ENCODE data around the gene RCSD1. TPM values are rescaled to one million over a fixed set of nuclear protein-coding genes. Genes with fewer than 3 reads are reported as not detected.
"Not testable (repeated sequence)": the region's sequence is repeated elsewhere in the genome, so short reads cannot be mapped to it uniquely, and the experiment has no call there.

The RCSD1 gene
- polyA plus RNA-seq, 5 donors: 19.8 to 21.3 (median 20.6) TPM

DNA sequence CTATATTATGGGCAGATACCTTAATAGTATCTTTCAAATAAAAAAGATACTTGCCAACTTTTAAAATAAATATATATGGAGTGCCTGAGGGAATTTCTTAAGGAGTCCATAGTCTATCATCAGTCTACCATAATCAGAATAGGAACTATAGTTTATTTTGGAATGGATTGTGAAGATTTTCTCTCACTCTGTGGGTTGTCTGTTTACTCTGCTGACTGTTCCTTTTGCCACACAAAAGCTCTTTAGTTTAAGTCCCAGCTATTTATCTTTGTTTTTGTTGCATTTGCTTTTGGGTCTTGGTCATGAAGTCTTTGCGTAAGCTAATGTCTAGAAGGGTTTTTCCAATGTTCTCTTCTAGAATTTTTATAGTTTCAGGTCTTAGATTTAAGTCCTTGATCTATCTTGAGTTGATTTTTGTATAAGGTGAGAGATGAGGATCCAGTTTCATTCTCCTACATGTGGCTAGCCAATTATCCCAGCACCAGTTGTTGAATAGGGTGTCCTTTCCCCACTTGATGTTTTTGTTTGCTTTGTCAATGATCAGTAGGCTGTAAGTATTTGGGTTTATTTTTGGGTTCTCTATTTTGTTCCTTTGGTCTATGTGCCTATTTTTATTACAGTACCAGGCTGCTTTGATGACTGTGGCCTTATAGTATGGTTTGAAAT is 112.5 kb downstream of the RCSD1 start:
- DNase-seq: not testable (repeated sequence)

DNA sequence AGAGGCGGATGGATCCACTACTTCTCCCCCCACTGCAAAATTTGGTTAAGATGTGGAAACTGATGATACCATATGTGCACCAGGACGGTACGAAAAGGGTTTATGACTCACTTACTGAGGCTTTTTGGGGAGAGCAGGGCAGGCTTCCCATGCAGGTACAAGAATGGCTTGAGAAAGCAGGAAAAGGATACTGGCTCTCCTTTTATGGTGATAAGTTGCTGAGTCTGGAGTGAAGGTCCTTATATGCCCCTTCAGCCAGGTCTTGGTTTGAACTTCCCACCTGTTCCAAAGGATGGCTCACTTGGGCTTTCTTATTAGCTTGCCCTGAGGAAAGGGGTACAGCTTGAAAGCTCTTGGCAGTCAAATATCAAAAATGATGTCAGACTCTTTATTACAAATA is 114.9 kb downstream of the RCSD1 start:
- no peak for DNase-seq

DNA sequence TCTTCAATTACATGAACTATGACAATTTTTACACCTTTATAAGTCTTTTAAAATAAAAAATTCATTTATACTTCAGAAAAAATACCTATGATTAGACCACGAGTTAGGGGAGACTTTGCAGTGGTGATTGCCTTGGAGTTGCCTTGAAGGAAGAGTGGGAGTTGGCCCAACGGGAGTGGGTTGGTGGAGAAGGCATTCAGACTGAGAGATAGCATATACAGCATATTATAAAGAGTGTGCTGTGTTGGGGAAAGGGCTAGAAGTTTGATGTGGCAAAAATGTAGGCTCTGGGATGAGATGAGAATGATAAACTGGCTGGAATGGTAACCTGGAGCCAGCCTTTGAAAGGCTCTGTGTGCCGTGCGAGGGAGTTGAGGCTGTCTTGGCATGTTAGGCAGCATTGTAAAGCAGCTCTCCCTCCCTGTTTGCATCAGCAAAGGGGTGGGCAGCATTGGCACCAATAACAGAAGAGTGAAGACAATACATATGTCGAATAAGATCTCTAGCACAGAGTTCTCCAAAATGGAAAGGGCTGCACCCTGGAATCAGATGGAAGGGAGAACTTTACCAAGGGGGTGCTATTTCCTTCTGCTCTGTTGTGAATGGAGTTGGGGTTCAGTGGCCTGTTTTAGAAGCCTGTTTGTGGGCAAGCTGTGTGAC is 116.1 kb downstream of the RCSD1 start:
- no peak for DNase-seq

DNA sequence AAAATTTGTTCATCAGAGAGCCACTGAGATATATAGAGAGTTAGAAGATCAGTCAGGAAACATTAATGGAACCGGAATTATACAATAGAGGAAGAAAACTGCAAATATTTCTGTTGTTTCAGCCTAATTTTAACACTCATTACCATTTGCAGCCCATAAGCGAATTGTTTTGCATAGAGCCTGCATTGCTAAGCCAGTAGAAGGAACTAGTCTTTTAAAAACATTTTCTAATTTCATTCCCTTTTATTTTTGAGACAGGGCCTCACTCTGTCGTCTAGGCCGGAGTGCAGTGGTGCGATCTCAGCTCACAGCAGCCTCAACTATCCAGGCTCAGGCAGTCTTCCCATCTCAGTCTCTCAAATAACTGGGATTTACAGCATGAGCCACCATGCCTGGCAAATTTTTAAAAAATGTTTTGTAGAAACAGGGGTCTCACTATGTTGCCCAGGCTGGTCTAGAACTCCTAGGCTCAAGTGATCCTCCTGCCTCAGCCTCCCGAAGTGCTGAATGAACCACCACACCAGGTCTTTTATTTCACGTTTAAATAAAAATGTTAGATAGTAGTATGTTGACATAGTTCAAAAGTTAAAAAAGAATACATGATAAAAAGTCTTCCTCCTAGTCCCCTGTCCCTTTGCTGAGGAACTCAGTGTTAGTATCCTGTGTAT is 117.1 kb downstream of the RCSD1 start:
- DNase-seq: no peak

DNA sequence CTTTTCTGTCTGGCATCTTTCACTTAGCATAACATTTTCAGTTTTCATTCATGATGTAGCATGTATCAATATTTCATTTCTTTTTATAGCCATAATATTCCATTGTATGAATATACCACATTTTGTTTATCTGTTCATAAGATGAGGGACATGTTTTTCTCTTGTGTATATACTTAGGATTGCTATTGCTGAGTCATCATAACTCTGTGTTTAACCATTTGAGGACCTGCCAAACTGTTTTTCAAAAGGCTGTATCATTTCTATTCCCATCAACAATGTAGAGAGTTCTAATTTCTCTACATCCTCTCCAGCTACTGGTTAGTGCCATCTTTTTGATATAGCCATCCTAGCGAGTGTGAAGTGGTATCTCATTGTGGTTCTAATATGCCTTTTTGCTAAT is 118.0 kb downstream of the RCSD1 start:
- no peak for DNase-seq

DNA sequence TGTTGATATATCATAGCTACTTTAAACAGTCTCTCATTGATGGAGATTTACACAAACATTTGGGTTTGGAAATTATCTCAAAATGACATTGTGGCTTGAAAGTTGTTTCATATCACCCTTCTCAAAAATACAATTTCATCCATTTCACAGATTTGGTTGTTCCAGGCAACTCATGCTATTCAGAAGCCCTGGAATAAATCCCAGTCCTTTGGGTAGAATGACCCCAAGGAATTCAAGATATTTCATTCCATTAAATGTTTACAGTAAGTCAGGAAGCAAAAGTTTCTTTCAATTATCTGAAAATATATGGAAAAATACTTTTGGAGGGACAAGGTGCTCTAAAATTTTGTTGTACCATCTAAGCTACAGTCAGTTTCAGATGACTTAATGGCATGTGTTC is 118.9 kb downstream of the RCSD1 start:
- no peak for DNase-seq

DNA sequence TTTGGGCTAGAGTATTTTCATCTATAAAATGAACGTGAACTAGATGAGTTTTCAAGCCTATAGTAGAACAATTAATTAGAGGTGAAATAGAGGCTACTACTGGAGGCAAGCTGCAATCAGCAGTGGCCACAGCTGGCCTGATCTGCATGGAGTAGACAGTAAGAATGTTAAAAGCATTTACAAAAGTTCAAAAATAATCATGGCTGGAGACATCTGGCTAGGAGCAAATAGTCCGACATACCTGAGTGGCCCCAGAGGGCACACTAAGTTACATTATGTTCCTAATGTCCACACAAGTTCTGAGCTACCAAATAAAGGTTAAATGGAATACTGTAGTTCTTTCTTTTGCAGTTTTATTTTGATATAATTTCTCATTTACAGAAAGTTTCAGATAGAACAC is 119.7 kb downstream of the RCSD1 start:
- DNase-seq: no peak

DNA sequence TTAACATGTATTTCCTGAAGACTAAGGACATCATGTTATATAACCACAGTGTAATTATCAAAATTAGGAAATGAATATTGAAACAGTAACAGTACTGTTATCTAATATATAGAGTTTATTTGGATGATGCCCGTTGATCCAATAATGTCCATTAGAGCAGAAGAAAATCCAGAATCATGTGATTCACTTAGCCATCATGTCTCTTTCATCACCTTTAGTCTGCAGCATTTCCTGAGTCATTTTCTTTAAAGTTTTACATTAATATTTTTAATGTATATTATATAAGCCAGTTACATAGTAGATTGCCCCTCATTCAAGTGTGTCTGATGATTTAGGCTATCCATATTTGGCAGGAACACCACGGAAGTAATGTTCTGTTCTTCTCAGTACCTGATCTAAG is 120.6 kb downstream of the RCSD1 start:
- no peak for DNase-seq

DNA sequence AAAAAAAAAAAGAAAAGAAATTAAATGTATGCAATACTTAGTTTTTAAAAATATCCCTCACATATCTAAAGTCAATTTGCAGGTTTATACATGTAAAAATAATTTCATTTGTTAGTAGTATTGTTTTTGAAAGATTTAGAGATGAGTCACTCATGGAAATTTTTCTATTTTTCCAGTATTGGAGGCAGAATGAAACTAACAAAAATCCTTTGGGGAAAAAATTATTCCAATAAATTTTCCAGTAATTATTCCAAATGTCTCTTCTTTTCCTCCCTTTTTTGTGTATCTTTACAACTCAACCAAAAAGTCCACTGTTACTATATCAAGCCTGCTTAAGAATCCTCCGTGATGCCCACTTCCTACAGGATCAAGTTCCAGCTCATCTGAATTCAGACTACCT is 121.6 kb downstream of the RCSD1 start:
- DNase-seq: no peak

DNA sequence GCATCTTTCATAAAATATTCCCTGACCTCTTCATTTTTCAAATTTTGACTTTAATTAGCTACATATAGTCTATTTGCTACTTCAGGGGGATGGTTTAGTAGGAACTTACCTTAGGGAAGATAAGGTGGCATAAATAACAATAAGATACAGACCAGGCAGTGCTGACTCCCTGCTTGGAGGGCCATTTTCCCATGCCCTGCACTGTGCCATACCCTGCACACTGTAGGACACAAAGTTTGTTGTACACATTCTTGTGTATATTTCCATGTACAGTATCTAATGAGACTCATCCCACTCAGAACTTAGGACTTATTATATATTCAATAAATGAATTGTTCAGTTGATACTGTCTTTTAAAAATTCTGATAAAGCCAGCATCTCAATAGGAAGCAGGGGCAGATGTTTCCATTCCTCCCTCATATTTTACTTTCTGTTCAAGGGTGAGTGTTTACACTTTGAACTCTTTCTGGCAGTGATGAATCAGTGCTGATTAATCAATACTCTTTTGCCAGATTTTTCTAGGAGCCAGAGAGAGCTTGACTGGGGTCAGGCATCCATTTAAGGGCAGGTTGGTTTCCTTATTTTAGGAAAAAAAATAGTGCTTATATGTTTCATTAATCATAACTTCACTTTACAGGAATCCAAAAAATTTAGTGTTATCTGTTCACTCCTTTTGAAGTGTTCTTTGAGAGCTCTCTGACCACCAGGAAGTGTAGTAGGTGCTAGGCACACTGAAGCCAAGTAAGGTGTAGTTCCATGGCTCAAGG is 122.4 kb downstream of the RCSD1 start:
- DNase-seq: no peak

DNA sequence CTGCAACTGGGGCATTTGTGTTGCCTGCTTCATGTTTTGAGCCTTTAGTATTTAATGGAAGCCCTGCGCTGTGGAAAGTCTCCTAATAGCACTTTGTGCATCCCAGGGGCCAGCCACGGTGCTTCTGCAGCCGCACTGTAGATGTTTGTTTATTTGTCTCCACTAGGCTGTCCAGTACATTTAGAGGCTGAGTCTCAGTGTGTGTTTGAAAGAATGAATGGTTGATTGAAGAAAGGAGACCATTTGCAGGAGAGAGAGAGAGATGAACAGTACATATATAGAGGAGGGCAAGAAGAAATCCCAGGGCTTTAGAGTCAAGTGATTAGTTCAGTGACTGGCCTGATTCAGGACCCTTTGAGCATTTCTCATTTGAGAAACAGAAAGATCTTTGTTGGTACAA is 125.6 kb downstream of the RCSD1 start:
- DNase-seq: no peak

Other genes starting within 250 kb of the RCSD1 start
- 1 to 10 TPM; 1.2 to 3.3 (median 1.7) TPM for gene CD247, start 111.7 kb upstream of the RCSD1 start, polyA plus RNA-seq (ENCODE audit: insufficient read depth in 1 of 5, insufficient read length in 5 of 5, low replicate concordance in 1 of 5)
- gene CREG1, start 76.5 kb upstream of the RCSD1 start, polyA plus RNA-seq (ENCODE audit: insufficient read depth in 1 of 5, insufficient read length in 5 of 5, low replicate concordance in 1 of 5): 100 to 1,000 TPM in 2 of 5 donors, 10 to 100 TPM in 3; 65.2 to 110 (median 95.2) TPM
- gene MPZL1, start 91.8 kb downstream of the RCSD1 start, polyA plus RNA-seq (ENCODE audit: insufficient read depth in 1 of 5, insufficient read length in 5 of 5, low replicate concordance in 1 of 5): 100 to 1,000 TPM; 106 to 128 (median 118) TPM